ENCODE data around the gene CCDC192.

The CCDC192 gene

GRCh38 chr5:127810017-127810416 lies 106.8 kb downstream of the CCDC192 start:
- no peak for DNase-seq (ENCODE audit: low spot score)

DNA sequence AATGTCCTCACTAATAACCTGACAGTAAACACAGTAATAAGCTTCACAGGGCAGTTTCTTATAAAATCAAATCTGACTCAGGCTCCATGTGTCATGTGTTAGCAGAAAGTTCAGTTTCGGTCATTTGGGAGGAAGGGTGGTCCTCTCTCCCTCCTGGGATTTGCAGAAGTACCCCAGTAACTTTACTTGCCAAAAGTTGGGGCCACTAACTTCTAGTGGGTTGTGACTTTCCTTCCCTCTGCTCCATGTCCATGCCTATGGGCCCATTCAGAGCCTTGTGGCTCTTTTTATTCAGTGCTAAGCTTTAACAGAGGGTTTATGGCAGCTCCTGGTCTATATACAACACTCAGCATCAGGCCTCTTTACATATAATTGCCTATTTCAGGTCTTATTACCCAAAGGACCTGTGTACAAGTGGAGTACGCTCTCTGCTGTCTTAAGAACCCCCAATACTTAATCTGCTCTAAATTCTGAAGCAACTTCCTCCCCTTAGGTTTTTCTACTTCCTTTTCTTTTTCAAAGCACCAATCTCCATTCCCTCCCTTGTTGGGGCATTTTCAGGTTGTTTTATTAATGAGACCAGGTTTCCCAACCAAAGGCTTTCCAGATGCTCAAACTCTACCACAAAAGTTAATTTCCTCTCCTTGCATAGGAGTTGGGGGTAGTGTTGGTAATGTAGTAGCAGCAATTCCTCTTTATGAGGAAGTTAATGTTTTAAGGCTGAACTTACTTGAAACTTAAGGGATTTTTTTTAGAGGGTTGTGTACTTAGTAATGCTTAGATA lies 107.7 kb downstream of the CCDC192 start:
- no peak for DNase-seq (ENCODE audit: low spot score)

GRCh38 chr5:127812570-127812969 lies 109.4 kb downstream of the CCDC192 start:
- no peak for DNase-seq (ENCODE audit: low spot score)

DNA sequence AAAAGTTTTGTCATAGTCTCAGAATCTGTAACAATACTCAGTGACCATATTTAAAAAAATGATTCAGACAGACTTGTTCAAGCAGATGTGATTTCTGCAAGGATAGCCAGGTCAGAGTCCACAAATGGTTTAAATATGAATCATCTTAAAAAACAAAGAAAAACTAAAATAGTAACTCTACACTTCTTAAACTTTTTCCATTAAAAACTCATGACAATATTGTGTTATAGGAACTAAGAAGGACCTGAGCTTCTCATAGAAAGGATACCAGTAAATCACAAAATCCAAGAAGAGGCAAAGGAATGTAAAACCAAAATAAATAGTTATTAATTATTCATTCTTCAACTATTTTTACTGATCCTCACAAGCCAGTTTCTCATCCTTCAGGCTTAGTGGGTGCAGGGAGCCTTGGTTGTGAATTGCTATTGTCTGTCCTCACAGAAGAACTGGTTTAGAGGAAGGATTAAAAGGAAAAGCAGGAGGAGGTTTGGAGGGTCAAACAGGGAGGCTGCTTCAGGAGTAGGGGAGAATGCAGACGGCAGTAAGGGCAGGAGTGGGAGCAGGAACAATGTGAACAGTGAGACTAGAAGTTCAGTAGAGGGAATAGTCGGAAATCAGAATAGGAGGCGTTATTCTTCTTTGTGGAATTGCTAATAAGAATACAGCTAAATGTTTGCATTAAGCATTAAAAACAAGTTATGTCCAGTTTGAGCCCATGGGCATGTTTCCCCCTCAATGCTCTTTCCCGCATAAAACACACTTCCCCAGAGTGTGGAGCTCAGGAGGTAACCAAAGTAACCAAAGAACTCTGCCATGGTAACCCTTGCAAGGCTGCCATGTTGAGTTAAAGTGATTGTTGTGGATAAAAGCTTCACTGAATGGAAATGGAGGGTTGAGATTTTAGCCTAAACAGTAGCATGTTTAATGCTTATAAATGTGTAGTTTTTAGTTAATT lies 110.7 kb downstream of the CCDC192 start:
- no peak for DNase-seq (ENCODE audit: low spot score)

- no peak for DNase-seq (ENCODE audit: low spot score)
Observed at GRCh38 chr5:127814588-127814973, 111.4 kb downstream of the CCDC192 start.

DNA sequence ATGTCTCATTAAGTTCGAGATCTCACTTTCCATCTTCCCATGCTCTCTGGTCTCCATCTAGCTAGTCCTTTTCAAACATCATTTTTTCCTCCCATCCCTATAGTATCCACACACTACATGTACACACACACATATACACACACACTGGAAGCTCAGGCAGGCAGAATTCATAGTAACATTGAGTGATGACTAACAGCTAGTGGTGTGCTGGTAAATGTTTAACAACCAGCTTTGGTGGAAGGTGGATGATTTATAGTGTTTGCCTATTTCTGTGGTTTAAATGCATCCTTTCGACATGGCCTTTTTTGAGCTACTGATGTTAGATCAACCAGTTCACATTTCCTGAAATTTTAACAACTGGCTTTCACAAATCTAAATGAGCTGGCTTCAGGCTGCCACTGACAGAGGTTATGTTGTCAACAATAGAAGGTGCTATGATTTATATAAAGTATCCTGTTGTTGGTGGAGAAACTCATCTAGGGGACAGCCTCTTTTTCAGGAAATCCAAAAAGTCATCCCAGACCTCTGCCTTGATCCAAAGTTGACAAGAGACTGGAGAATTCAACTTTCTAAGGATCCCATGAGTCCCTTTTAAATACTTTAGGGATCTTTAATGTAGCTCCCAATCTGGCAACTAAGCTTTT lies 117.8 kb downstream of the CCDC192 start:
- no peak for DNase-seq (ENCODE audit: low spot score)

GRCh38 chr5:127821896-127822295 lies 118.7 kb downstream of the CCDC192 start:
- no peak for DNase-seq (ENCODE audit: low spot score)

DNA sequence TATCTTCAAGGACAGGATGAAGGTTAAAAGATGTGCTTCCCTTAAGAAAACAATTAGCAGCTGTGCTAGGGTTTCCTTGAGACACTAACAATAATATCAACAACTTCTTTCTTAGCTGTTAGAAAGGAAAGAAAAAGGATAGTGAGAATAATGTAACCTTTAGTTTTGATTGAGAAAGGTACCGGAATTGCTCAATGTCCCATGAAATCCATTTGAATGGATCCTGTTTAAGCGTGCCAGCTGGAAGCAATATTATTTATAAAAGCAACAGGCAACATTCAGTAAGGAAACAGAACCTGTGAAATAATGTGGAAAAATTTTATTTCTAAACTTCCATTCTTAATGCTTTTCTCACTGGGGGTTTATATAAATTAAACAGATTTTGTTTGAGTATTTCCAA lies 120.9 kb downstream of the CCDC192 start:
- DNase-seq (ENCODE audit: low spot score) = no peak

DNA sequence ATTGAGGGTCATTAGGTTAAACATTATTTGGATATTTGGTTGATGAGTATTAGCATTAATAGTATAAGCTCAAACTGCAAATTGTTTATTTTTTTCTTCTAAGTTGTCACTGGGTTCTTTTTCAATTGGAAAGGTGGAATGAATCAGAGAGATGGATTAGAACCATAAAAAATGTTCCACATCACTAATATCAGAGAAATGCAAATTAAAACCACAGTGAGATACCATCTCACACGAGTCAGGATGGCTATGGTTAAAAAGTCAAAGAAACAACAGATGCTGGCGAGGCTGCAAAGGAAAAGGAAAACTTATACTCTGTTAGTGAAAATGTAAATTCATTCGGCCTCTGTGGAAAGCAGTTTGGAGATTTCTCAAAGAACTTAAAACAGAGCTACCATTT lies 122.8 kb downstream of the CCDC192 start:
- no peak for DNase-seq (ENCODE audit: low spot score)

- DNase-seq (ENCODE audit: low spot score) = no peak
Observed at GRCh38 chr5:127827451-127827850, 124.3 kb downstream of the CCDC192 start.

DNA sequence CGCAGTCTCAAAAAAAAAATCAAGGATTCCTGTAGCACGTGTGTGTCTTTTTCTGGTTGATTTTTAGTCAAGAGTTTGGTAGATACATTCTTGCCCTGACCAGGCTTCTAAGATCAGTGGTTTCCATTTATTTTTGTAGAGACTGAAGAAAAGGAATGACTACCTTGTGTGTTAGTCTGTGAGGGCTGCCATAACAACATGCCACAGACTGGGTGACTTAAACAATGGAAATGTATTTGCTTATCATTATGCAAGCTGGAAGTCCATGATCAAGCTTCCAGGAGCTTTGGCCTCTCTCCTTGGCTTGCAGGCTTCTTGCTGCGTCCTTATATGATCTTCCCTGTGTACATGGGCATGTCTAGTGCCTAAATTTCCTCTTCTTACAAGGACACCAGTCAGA lies 127.0 kb downstream of the CCDC192 start:
- DNase-seq (ENCODE audit: low spot score) = no peak

DNA sequence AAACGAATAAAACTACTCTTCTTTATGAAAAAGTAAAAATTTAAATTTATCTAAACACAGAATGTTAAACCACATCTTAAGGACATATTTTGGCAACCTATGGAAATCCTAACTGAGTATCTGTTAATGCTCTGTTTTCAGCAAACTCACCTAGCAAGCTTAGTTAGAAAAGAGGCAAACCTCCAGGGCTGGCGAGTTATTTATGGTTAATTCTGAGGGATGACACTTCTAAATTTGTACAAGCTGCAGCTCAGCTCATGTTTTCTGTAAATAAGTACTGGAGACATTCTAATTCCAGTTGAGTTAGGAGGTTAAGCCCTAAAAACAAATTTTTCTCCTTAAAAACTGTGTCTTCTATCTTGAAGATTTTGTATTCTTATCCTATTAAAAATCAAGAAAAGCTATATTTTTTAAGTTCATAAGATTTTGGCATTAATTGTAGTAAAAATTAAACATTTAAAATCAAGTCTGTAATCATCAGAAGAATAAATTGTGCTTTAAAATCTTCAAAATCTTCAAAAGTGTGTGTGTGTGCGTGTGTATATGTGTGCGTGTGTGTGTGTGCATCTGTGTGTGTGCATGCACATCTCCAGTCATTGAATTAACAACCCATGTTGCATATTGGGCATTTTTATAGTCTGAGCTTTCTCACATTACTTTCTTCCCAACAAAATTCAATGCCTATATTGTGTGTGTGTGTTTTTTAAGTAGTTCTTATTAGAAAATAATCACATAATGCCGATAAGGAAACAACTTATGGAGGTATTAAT lies 127.8 kb downstream of the CCDC192 start:
- DNase-seq (ENCODE audit: low spot score) = no peak

DNA sequence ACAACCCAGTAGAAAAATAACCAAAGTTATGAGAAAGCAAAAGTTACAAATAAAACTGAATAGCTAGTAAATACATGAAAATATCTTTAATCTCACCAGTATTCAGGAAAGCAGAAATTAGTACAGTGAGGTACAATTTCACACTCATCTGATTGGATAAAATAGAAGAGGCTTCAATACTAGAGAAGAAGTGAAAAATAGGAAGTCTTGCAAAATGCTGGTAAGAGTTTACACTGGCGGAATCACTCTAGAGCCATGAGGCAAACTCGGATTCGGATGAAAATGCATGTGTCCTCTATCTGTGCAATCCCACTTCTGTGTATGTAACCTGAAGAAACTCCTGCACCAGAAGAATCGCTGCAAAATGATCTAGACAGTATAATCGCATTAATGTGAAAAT lies 128.9 kb downstream of the CCDC192 start:
- no peak for DNase-seq (ENCODE audit: low spot score)

GRCh38 chr5:127834094-127834531 lies 130.9 kb downstream of the CCDC192 start:
- DNase-seq (ENCODE audit: low spot score) = no peak

DNA sequence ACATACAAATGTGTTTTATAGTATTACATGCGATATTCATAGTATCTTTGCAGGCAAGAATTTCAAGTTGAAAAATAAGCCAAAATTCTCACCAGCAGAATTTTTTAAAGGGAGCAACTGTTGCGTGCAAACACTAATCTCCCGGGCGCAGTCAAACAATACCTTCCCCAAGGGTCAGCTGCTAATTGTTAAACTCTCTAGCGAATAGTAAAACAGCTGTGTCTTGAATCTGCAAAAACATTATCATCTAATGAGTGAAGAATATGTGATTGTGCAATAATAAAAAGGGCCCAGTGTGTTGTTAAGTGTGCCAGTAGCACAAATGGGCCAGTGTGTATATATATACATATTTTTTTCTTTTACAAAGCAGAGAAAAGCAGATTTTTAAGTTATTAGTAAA lies 131.4 kb downstream of the CCDC192 start:
- DNase-seq (ENCODE audit: low spot score) = no peak

DNA sequence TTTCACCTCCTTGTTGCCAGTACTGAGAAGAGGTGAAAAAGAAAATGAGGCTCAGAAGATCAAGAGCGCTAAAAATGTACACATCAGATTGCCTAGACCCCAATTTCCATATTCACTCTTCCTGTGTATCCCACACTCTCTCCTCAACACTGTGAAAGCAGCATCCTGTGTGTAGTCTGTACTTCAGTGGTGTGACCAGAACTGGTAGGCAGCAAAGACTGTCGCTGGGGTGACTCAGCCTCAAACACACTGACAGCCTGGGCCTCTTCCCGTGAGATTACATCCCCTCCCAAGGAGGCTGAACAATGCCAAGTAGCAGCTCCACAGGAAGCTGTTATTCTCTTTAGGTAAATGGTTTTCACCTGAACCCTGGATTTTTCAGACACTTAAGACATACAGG lies 135.5 kb downstream of the CCDC192 start:
- no peak for DNase-seq (ENCODE audit: low spot score)

GRCh38 chr5:127839072-127839471 lies 135.9 kb downstream of the CCDC192 start:
- no peak for DNase-seq (ENCODE audit: low spot score)

GRCh38 chr5:127839496-127840197 lies 136.5 kb downstream of the CCDC192 start:
- no peak for DNase-seq (ENCODE audit: low spot score)

DNA sequence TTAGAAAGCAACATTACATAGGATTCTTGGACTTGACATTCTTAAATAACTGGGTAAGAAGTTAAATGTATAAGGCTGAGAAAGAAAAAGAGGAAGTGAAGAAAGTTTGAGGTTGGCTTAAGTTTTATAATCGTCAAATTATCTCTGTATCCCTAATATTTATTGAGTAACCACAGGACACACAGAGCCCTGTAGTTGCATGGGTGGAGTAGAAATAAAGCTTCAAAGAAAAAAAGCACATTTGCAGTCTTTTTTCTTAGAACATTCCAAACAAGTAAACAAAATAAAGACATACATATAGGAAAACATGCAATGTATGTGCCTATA lies 137.0 kb downstream of the CCDC192 start:
- no peak for DNase-seq (ENCODE audit: low spot score)

GRCh38 chr5:127840809-127841208 lies 137.6 kb downstream of the CCDC192 start:
- DNase-seq (ENCODE audit: low spot score) = no peak

- DNase-seq (ENCODE audit: low spot score) = no peak
Observed at GRCh38 chr5:127844581-127845021, 141.4 kb downstream of the CCDC192 start.
